K562 (cell line): ENCODE data around the gene AKIRIN1. TPM values are rescaled to one million over a fixed set of nuclear protein-coding genes. Genes with fewer than 3 reads are reported as not detected.
A peak's percentile ranks its signal among the peaks of the same experiment; 100 is the strongest.

Source experiments
- ATAC-seq: fragments of 200-7000 bp; cut with Tn5 transposase; 3 replicates; pipeline ENCODE4 v1.9.1; 2020; ENCODE audit warnings: moderate library complexity
- BruUV-seq: library from RNA; stranded (reverse); fragments of 400-500 nt; replicated peaks from 2 replicates; lab custom pipeline; 2021; lab: Mats Ljungman, UMichigan
- CTCF ChIA-PET: fragments of 300-600 bp; formaldehyde crosslinking; extraction: SDS; loops from one replicate; lab custom pipeline; 2021; ENCODE audit warnings: low intra/inter-chr PET ratio; lab: Yijun Ruan, JAX
- POLR2A ChIA-PET: fragments of 300-600, 350-650 bp; sonication (Branson Sonifier 250); formaldehyde crosslinking; extraction: SDS; loops from one replicate; lab custom pipeline; 2021; ENCODE audit warnings: antibody characterized with exemption, inconsistent platforms; lab: Yijun Ruan, JAX
- DNase-seq, 4 experiments: peaks; one replicate each; pipeline versions ENCODE4 v3.0.0 to v3.0.0-alpha.2; 2011 to 2018; ENCODE audit warnings: low spot score in 3 of 4, mixed read lengths in 3 of 4; ENCODE audit errors: extremely low read depth in 1 of 4
- FAIRE-seq: peaks from 2 replicates; lab custom pipeline; 2011; peaks lifted over from hg19 to GRCh38; lab: Jason Lieb, UNC
- H2AFZ ChIP-seq: 2 replicates; pipeline ENCODE4 v1.6.0; 2011; ENCODE audit warnings: low read depth, low read length, control low read depth, inconsistent platforms
- H3K27ac ChIP-seq: fragments of 200-600 bp; 3 replicates; pipeline ENCODE4 v1.8.0; 2011; ENCODE audit warnings: low read depth, mild to moderate bottlenecking, control low read depth, inconsistent platforms, low read length, moderate library complexity, mixed read lengths; ENCODE audit errors: extremely low read depth
- H3K27me3 ChIP-seq, 2 experiments: fragments of 300-600 bp in 1 of 2; 2 replicates in 1 of 2; 3 replicates in 1 of 2; pipeline versions ENCODE4 v1.6.0 to v1.8.0; 2011; ENCODE audit warnings: inconsistent platforms in 2 of 2, low read length in 2 of 2, mild to moderate bottlenecking in 1 of 2, mixed read lengths in 1 of 2, moderate library complexity in 1 of 2; ENCODE audit not compliant: control insufficient read depth in 2 of 2, insufficient read depth in 2 of 2
- H3K36me3 ChIP-seq: fragments of 300-600 bp; 3 replicates; pipeline ENCODE4 v1.8.0; 2011; ENCODE audit warnings: mild to moderate bottlenecking, low read length, inconsistent platforms; ENCODE audit not compliant: control insufficient read depth, insufficient read depth
- H3K4me1 ChIP-seq, 2 experiments: fragments of 200-600 bp in 1 of 2; replicated peaks in 1 of 2; 2 replicates in 1 of 2; 3 replicates in 1 of 2; pipeline versions ENCODE4 v1.5.1 to v1.8.0; 2011; ENCODE audit warnings: inconsistent platforms in 2 of 2, low read length in 2 of 2, mild to moderate bottlenecking in 1 of 2, mixed read lengths in 1 of 2, moderate library complexity in 1 of 2; ENCODE audit not compliant: control insufficient read depth in 2 of 2, insufficient read depth in 2 of 2
- H3K4me2 ChIP-seq: 2 replicates; pipeline ENCODE4 v1.6.1; 2011; ENCODE audit warnings: low read length, control low read depth, inconsistent platforms, mixed read lengths; ENCODE audit not compliant: insufficient read depth
- H3K4me3 ChIP-seq: fragments of 200-600 bp; sonication (generic), shearing (Covaris generic); 2 replicates; pipeline ENCODE4 v1.5.1; 2016; ENCODE audit warnings: control low read depth, inconsistent platforms
- H3K79me2 ChIP-seq: fragments of 200-600 bp; 3 replicates; pipeline ENCODE4 v1.8.0; 2011; ENCODE audit warnings: low read length, inconsistent platforms; ENCODE audit not compliant: control insufficient read depth, insufficient read depth
- H3K9ac ChIP-seq, 2 experiments: 2 replicates each; pipeline versions ENCODE4 v1.6.0 to v1.6.1; 2011; ENCODE audit warnings: low read depth in 2 of 2, low read length in 2 of 2, control low read depth in 1 of 2, inconsistent platforms in 1 of 2, mild to moderate bottlenecking in 1 of 2, mixed read lengths in 1 of 2; ENCODE audit not compliant: insufficient read depth in 1 of 2
- H3K9me1 ChIP-seq: one replicate; pipeline ENCODE4 v1.6.0; 2011; ENCODE audit warnings: inconsistent platforms, mild to moderate bottlenecking, low read length, moderate library complexity; ENCODE audit not compliant: control insufficient read depth, insufficient read depth
- H3K9me3 ChIP-seq: replicated peaks from 2 replicates; pipeline ENCODE4 v1.5.1; 2011; ENCODE audit warnings: low read depth, low read length, inconsistent platforms; ENCODE audit not compliant: control insufficient read depth, insufficient read depth
- H4K20me1 ChIP-seq: replicated peaks from 2 replicates; pipeline ENCODE4 v1.6.1; 2011; ENCODE audit warnings: low read length, inconsistent platforms, mixed read lengths; ENCODE audit not compliant: control insufficient read depth, insufficient read depth
- ATF3 ChIP-seq, 2 experiments: fragments of 450-650 bp in 1 of 2; sonication (generic) in 1 of 2; formaldehyde crosslinking in 1 of 2; IDR thresholded peaks in 1 of 2; conservative IDR thresholded peaks in 1 of 2; 2 replicates each; pipeline versions ENCODE4 v1.6.1 to v1.8.1; 2016 to 2023; ENCODE audit warnings: mild to moderate bottlenecking in 2 of 2, moderate library complexity in 2 of 2, inconsistent platforms in 1 of 2, missing genetic modification reagents in 1 of 2
- BHLHE40 ChIP-seq: IDR thresholded peaks from 2 replicates; pipeline ENCODE4 v1.6.1; 2011; ENCODE audit warnings: low read length, improper control_type of control experiment
- BRCA1 ChIP-seq, 2 experiments: fragments of 450-650 bp in 1 of 2; sonication (generic) in 1 of 2; formaldehyde crosslinking in 1 of 2; IDR thresholded peaks; 2 replicates each; pipeline versions ENCODE4 v1.5.0 to v1.6.1; 2017 to 2020; ENCODE audit warnings: mild to moderate bottlenecking in 1 of 2, missing genetic modification reagents in 1 of 2
- E2F4 ChIP-seq: sonication (generic); formaldehyde crosslinking; IDR thresholded peaks from 2 replicates; pipeline ENCODE4 v1.8.0; 2022; ENCODE audit warnings: mild to moderate bottlenecking, low read depth, missing genetic modification reagents
- E2F8 ChIP-seq: fragments of 450-650 bp; IDR thresholded peaks from 2 replicates; pipeline ENCODE4 v1.7.1; 2018; ENCODE audit warnings: mild to moderate bottlenecking, low read depth; ENCODE audit not compliant: partially characterized antibody
- FOXO4 ChIP-seq: fragments of 450-650 bp; formaldehyde crosslinking; IDR thresholded peaks from 2 replicates; pipeline ENCODE4 v1.4.0; 2020; ENCODE audit warnings: mild to moderate bottlenecking, moderate library complexity
- KLF16 ChIP-seq: IDR thresholded peaks from 2 replicates; pipeline ENCODE4 v1.6.1; 2016; ENCODE audit warnings: antibody characterized with exemption
- MAFK ChIP-seq: IDR thresholded peaks from 2 replicates; pipeline ENCODE4 v1.6.1; 2011; ENCODE audit warnings: low read length, improper control_type of control experiment
- NFE2 ChIP-seq: IDR thresholded peaks from 2 replicates; pipeline ENCODE4 v1.6.1; 2014; ENCODE audit warnings: antibody characterized with exemption, low read depth
- NFIX ChIP-seq: fragments of 250-450 bp; sonication (Bioruptor Pico); IDR thresholded peaks from 2 replicates; pipeline ENCODE4 v1.4.0; 2020; ENCODE audit warnings: low read depth, mild to moderate bottlenecking, moderate library complexity
- NUFIP1 ChIP-seq: fragments of 450-650 bp; IDR thresholded peaks from 2 replicates; pipeline ENCODE4 v1.6.1; 2018; ENCODE audit not compliant: partially characterized antibody
- POLR2AphosphoS5 ChIP-seq: IDR thresholded peaks from 2 replicates; pipeline ENCODE4 v1.6.1; 2011; ENCODE audit warnings: mild to moderate bottlenecking, low read depth, low read length, moderate library complexity; ENCODE audit not compliant: control insufficient read depth, insufficient read depth
- SMARCB1 ChIP-seq: IDR thresholded peaks from 2 replicates; pipeline ENCODE4 v1.6.1; 2011; ENCODE audit warnings: improper control_type of control experiment, low read depth; ENCODE audit not compliant: insufficient read length
- ZNF239 ChIP-seq: fragments of 250-450 bp; sonication (Bioruptor Pico); IDR thresholded peaks from 2 replicates; pipeline ENCODE4 v1.4.0; 2020; ENCODE audit warnings: mild to moderate bottlenecking
- ZNF253 ChIP-seq: fragments of 250-450 bp; sonication (Bioruptor Pico); conservative IDR thresholded peaks from 2 replicates; pipeline ENCODE4 v1.6.1; 2021; ENCODE audit warnings: mild to moderate bottlenecking
- ZNF274 ChIP-seq: IDR thresholded peaks from 2 replicates; pipeline ENCODE4 v1.6.1; 2011; ENCODE audit warnings: low read depth, mild to moderate bottlenecking, low read length, moderate library complexity, borderline replicate concordance
- ZNF316 ChIP-seq: fragments of 450-650 bp; IDR thresholded peaks from 2 replicates; pipeline ENCODE4 v1.6.1; 2016
- ZNF41 ChIP-seq: fragments of 250-450 bp; sonication (Bioruptor Pico); conservative IDR thresholded peaks from 2 replicates; pipeline ENCODE4 v1.4.0; 2020; ENCODE audit warnings: mild to moderate bottlenecking
- WGBS: fragments of 100-300 bp; shearing (Covaris generic); methylation state at CpG from one replicate; pipeline ENCODE4 v1.1.6; 2016; ENCODE audit warnings: low coverage, mixed read lengths; ENCODE audit not compliant: insufficient coverage; ENCODE audit errors: missing lambda C conversion rate; 5-methylcytosine and 5-hydroxymethylcytosine counted together
- in situ Hi-C: fragments of 300-500 bp; cut with MboI; formaldehyde crosslinking; loops from 4 replicates; pipeline ENCODE4 v1.15.0; 2018; ENCODE audit warnings: inconsistent platforms, mixed read lengths
- intact Hi-C: fragments of 100-400 bp; cut with micrococcal nuclease; formaldehyde crosslinking; loops from 2 replicates; pipeline ENCODE4 v1.14.2; 2022
- polyA plus RNA-seq, 8 experiments: library from polyadenylated mRNA; depleted of rRNA in 4 of 8; stranded (reverse) in 5 of 8; unstranded in 3 of 8; fragments of >200 nt; fragmentation: Nextera tagmentation in 2 of 8; fragmentation: Illumina TruSeq in 1 of 8; extraction: Ambion mirVana in 2 of 8; extraction: Trizol in 1 of 8; gene quantifications; 2 replicates each; pipeline versions ENCODE4 v1.2.1 to v1.2.3, GENCODE V29; 2011 to 2014; ENCODE audit warnings: inconsistent platforms in 1 of 8, missing spikeins in 1 of 8
- total RNA-seq, 7 experiments: library from RNA; depleted of rRNA in 6 of 7; stranded (reverse); fragments of >200 nt in 6 of 7; fragmentation: Illumina TruSeq in 2 of 7; extraction: Trizol in 2 of 7; gene quantifications; 2 replicates each; pipeline versions ENCODE4 v1.2.1 to v1.2.3, GENCODE V29; 2011 to 2021; ENCODE audit warnings: low replicate concordance in 1 of 7

AKIRIN1 gene
- total and polyA plus RNA-seq, 9 of the 15 experiments (the other 6 are each of a cell fraction or from before 2014, with no cell fraction given), result 11.5 to 139 (median 83.4) TPM

GRCh38 chr1:39003794-39004193, 12.7 kb downstream of the AKIRIN1 start:
- H3K9ac ChIP-seq, result no peak overlapping the region
- H3K4me3 ChIP-seq, result no peak overlapping the region
- no TSS peak for BruUV-seq
- no peaks in the 10 kb centered on the region for H3K27me3 ChIP-seq
- H3K4me1 ChIP-seq, result no peaks in the 10 kb centered on the region
- H3K36me3 ChIP-seq, result peaks cover 96% of the 10 kb centered on the region
- intact Hi-C loops (no loop called here), in situ Hi-C loops (no loop called here)
- POLR2A ChIA-PET, result interaction anchor here (0.6 to 3.0 kb wide), 4 partner anchors 19 to 703 kb away, joined by 3 to 11 read pairs (median 5); partner anchors contain the start of genes MYCBP and NDUFS5
- no peaks in the 10 kb centered on the region for H4K20me1 ChIP-seq
- H2AFZ ChIP-seq, result no peak overlapping the region
- peak overlapping the region; percentile 17; the same call in 1 of the 3 replicates for H3K27ac ChIP-seq
- no peak overlapping the region for H3K4me2 ChIP-seq
- peaks cover 11% of the 10 kb centered on the region for H3K79me2 ChIP-seq
- ATAC-seq (no peak), DNase-seq (no peak), FAIRE-seq (peak; percentile 57)
- CTCF ChIA-PET, result no interaction called here
- no peaks in the 10 kb centered on the region for H3K9me3 ChIP-seq
- WGBS, result 76% methylated on average over 2 of the region's 2 CpGs
- no peaks in the 10 kb centered on the region for H3K9me1 ChIP-seq
- TF ChIP-seq E2F8 (no peak), MAFK (no peak), ZNF316 (peak; percentile 80), SMARCB1 (no peak), POLR2AphosphoS5 (no peak), ZNF253 (CRISPR knock-in tag) (no peak), ATF3 (IDR thresholded peaks at IDR 0.05) (peak; percentile 77), ATF3 (CRISPR knock-in tag; conservative IDR thresholded peaks at IDR 0.05) (no peak), FOXO4 (CRISPR knock-in tag) (no peak), NUFIP1 (no peak), ZNF239 (no peak), NFE2 (0 out of 2 replicates have a peak, but pooled peaks have one; percentile 23), ZNF274 (no peak), E2F4 (CRISPR knock-in tag) (no peak), BRCA1 (IDR thresholded peaks at IDR 0.05) (no peak), BRCA1 (CRISPR knock-in tag; IDR thresholded peaks at IDR 0.05) (no peak), BHLHE40 (no peak), NFIX (CRISPR knock-in tag) (no peak), KLF16 (no peak), ZNF41 (CRISPR knock-in tag) (no peak)
